ENCODE measurements around the gene CLEC4A. TPM values are rescaled to one million over a fixed set of nuclear protein-coding genes. Genes with fewer than 3 reads are reported as not detected.

CLEC4A gene
- total RNA-seq, 2 donors from 2014 or later: 1.4 to 2.7 TPM

Other genes starting within 250 kb of the CLEC4A start
- gene SLC2A3, start 187.4 kb upstream of the CLEC4A start, total RNA-seq: 100 to 1,000 TPM; 689 to 766 TPM
- gene FOXJ2, start 90.9 kb upstream of the CLEC4A start, total RNA-seq: 10 to 100 TPM; 33.4 to 40.4 TPM
- gene C3AR1, start 57.3 kb upstream of the CLEC4A start, total RNA-seq: 1 to 10 TPM; 3.1 to 3.9 TPM
- 10 to 100 TPM; 72.8 to 73.0 TPM for gene NECAP1, start 41.3 kb upstream of the CLEC4A start, total RNA-seq
- not detected for gene ZNF705A, start 33.4 kb downstream of the CLEC4A start, total RNA-seq
- under 1 TPM in 1 of 2 donors, not detected in 1; 0.65 TPM for gene FAM90A1, start 104.0 kb downstream of the CLEC4A start, total RNA-seq

Data from T-helper 17 cell (primary cell).